ENCODE data around the gene RYR3.

GRCh38 chr15:33584797-33585196, 274.0 kb downstream of the RYR3 start:
- TF ChIP-seq CTCF (IDR thresholded peaks at IDR 0.05; ENCODE audit: low read length) (no peak), EZH2phosphoT487 (IDR thresholded peaks at IDR 0.05; ENCODE audit: low read length) (no peak), EZH2 (optimal IDR thresholded peaks at IDR 0.05; ENCODE audit: low read depth, low read length) (no peak)
